Dedifferentiated amniotic fluid mesenchymal stem cell (primary cell): ENCODE data around the gene UPP1.

ENCODE experiments used
- DNase-seq: peaks from one replicate; pipeline ENCODE4 v3.0.0-alpha.2; 2016; ENCODE audit errors: extremely low spot score

The UPP1 gene

DNA sequence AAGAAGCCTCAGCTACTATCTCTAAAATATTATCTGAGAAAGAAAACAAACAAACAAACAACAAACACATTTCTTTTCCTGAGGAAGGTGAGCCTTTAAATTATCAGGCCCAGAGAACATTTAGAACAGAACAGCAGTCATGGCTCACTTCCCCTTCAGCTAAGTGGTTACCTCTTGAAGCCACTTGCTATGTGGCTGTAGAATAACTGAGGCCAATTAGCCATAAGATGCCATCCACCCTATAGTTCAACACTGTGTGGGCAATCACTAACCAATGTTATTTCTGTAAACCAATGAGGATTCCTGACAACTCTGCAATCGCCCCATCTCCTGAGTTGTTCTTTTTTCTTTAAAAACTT lies 3.7 kb upstream of the UPP1 start:
- DNase-seq: no peak

- DNase-seq: no peak
Observed at GRCh38 chr7:48085942-48086341, 3.1 kb upstream of the UPP1 start.

DNA sequence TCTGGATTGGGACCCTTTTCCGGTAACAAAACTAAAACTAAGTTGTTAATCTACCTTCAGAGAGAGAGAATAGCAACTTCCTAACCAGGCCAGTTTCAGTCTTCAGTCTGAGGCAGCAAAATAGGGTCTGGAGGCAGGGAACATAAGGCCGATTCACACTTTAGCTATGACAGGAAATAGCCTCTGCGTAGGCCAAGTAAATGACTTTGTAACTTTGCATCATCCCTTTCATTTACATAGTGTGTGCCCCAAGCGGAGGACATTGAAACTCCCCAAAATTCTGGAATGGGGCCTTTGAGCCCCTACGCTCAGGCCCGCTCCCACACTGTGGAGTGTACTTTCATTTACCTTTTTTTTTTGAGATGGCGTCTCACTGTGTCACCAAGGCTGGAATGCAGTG lies 1.7 kb upstream of the UPP1 start:
- DNase-seq: peak; percentile 49

DNA sequence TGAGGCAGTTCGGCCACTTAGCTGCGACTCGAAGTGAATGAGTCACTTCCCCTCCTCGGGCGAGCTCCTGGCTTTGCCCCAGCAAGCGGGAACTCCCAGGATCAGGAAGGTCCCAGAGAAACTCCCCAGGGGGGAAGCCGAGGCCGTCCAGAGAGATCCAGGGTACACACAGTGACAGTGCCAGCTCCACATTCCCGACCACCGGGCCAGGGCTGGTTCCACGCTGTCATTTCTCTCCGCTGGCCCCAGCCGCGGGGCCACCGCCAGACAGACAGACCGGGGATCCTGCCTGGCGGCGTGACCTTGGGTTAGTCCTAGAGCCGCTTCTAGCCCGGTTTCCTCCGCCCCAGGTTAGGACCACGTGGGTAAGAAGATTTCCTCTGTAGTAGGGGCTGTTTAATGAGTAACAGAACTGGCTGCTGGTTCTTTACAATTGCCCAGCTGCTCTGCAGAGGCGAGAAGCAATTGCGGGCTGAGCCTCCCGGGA lies 463 bp upstream of the UPP1 start:
- peak; percentile 71 for DNase-seq

GRCh38 chr7:48090095-48090805 lies 1.2 kb downstream of the UPP1 start:
- no peak for DNase-seq

DNA sequence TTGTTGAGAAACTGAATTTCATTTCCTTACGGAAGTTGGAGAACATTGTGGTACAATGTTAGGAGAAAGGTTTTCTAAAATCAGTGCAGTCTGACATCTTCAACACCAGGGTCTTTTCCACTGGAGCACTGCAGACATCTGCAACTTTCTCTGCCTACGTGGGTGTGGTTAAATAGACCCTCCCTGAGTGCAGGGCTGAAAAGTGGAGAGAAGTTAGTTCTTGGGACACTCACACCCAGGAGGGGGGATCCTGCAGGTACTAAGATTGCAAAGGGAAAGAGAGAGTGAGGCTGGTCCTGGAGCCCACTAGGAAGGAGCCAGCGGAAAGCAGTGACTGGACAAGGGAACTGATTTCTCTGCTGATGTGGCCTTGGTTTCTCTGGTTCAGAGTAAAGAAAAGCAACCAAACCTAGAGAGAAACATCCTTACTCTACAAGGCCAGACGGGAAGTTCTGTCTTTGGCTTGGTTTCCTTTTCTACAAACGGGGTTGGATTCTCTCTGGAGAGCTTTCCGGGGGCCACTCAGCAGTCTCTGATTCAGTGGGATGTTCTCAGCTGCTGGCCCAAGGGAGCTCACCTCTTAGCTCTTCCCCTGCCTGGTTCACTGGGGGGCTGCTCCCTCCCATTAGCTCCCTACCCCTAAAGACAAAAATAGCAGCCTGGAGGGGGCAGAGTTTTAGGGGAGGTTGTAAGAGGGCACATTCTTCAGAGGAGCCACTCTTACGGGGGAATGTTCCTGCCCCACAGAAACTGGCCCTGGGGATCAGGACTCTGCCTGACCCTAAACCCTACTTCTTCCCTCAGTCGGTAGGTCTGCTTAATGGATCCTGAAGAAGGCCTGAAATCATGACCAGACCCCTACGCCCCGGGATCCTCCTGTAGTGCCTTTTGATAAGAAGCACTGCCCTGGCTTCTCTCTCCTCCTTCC lies 2.7 kb downstream of the UPP1 start:
- DNase-seq: no peak

GRCh38 chr7:48094861-48095293 lies 5.8 kb downstream of the UPP1 start:
- peak; percentile 72 for DNase-seq

DNA sequence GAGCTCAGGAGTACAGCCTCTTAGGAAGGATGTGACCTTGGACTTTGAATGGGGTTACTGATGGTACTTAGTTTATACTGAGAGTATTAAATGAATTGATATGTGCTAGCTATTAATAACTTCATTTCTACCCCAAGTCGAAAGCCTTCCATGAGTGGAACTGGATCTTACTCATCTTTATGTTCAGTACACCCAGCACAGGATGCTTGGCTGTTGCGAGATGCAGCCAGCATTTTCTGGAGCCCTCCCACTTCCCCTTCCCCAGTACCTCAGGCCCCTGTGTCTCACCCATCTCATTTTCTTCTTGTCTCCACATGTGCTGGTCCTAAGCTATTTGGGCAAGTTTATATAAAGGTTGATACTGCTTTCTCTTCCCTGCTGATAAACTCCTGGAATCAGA lies 7.2 kb downstream of the UPP1 start:
- DNase-seq: no peak

GRCh38 chr7:48097521-48098231 lies 8.6 kb downstream of the UPP1 start:
- no peak for DNase-seq

DNA sequence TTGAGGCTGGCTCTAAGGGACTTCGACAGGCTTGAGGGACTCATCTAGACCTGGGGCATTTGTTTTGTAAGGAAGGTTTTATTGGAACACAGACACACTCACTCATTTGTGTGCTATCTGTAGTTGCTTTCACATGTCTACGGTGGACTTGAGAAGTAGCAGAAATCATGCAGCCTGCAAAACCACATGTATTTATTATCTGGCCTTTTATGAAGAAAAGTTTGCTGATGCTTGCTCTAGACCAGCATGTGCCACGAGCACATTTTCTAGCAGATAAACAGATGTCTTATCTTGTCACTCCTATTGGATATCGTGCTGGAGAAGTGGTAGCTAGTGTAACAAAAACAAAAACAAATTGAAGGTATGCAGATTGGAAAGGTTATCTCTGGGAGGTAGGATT lies 9.8 kb downstream of the UPP1 start:
- no peak for DNase-seq

- DNase-seq: no peak
Observed at GRCh38 chr7:48099781-48100180, 10.7 kb downstream of the UPP1 start.

DNA sequence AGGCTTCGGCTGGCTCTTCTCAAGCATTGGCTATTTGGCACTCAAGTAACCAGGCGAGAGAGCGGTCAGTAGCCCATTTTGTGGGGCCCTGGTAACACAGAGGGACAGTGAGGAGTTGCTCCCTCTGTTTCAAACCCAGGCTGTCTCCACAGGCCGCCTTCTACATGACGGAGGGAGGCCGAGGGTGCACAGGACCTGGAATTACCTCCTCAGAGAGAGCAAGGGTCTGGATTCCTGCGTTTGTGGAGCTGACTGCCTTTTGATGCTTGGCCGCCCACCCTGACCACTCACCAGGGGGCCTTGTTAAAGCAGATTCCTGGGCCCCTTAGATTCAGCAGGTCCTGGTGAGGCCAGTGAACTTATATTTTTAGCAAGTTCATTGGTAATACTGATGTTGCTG lies 12.3 kb downstream of the UPP1 start:
- no peak for DNase-seq

DNA sequence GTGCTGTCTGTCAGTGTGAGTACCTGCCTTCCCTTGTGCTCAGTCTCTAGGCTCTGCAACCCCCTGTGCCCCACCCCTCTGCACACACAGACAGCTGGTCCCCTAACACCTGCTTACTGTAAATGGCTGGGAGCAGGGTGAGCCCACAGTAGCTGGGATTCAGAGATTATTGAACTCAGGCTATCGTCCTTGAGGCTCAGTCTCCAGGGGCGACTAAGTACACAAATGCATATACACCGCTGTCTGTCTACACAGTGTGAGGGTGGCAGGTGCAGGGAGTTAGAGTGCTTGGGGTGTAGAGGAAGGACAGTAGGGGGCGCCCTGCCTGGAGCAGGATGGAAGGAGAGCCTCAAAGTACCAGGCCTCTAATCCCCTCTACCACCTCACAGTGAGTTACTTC lies 12.9 kb downstream of the UPP1 start:
- DNase-seq: no peak

- no peak for DNase-seq
Observed at GRCh38 chr7:48102530-48102929, 13.5 kb downstream of the UPP1 start.

DNA sequence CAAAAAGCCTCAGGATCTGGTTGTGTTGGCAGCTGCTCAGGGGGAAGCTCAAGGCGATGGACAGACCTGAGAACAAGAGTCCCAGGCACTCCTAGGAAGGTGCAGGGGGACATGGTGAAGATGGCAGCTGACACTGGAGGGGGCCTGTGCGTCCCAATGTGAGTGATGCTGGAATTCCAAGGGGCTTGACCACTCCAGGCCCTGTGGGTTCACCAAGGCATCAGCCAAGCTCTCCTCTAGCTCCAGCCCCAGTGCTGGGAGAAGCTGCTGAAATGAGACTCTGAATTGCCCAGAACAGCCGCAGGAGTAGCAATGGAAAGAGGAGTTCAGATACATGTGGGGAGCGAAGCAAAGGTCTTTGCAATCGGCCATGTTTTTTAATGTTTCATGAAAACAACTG lies 16.0 kb downstream of the UPP1 start:
- DNase-seq: no peak

- DNase-seq: no peak
Observed at GRCh38 chr7:48106906-48107659, 18.0 kb downstream of the UPP1 start.

GRCh38 chr7:48107926-48108472 lies 18.9 kb downstream of the UPP1 start:
- DNase-seq: no peak

GRCh38 chr7:48108959-48109847 lies 20.1 kb downstream of the UPP1 start:
- DNase-seq: no peak

DNA sequence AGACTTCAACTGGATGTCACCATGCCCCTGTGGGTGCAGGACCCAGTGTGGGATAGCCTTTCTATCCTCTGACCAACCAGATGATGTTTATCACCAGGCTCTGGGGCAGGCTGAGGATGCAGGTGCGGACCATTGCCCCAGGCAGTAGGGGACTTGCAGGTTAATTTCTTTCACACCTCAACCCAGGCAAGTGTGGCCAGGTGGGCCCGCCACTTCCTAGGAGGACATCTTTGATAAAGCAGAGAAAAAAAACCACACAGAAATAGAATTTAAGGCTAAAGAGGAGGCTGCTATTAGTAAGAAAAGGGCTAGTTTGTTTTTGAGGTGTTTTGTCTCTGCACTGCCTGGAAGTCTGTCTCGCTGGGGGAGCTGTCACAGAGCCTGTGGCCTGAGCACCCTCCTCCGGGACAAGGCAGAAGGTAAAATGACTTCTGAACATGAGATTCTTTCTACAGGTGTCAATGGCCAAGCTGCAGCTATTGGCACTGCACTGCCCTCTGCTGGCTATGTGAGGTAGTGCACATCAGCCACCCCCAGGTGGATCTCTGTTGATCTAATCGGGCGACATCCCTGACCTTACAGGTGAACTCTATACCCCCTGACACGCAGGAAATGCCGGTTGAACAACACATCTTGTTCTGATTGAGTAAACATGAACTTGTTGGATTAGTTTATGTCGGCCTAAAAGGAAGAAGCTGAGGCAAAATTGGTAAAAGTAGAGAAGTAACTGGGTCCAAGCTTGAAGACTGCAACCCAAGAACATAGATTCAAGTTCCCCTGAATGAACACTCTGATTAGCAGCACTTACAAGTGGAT lies 21.0 kb downstream of the UPP1 start:
- DNase-seq: no peak
